Bronchial epithelial cell (primary cell): Measurements from ENCODE around the gene RGS8. TPM values are rescaled to one million over a fixed set of nuclear protein-coding genes. Genes with fewer than 3 reads are reported as not detected.

Experiments used
- DNase-seq: peaks from one replicate; pipeline ENCODE4 v3.0.0-alpha.2; 2010; ENCODE audit warnings: low read depth
- FAIRE-seq: peaks from 2 replicates; lab custom pipeline; 2011; peaks lifted over from hg19 to GRCh38; lab: Jason Lieb, UNC
- H3K27me3 ChIP-seq: 2 replicates; pipeline ENCODE4 v1.5.1; 2011; ENCODE audit warnings: low read length; ENCODE audit not compliant: control insufficient read depth, insufficient read depth
- H3K36me3 ChIP-seq: 2 replicates; pipeline ENCODE4 v1.5.1; 2011; ENCODE audit warnings: low read length; ENCODE audit not compliant: control insufficient read depth, insufficient read depth
- H3K4me3 ChIP-seq: 2 replicates; pipeline ENCODE4 v1.5.1; 2011; ENCODE audit warnings: mild to moderate bottlenecking, low read depth, low read length, control low read depth
- CTCF ChIP-seq: IDR thresholded peaks from 2 replicates; pipeline ENCODE4 v1.5.1; 2011; ENCODE audit warnings: mild to moderate bottlenecking, moderate library complexity, low read length, control low read depth, inconsistent platforms; ENCODE audit not compliant: insufficient read depth, severe bottlenecking
- total RNA-seq: library from RNA; depleted of rRNA; stranded (reverse); fragments of >200 nt; gene quantifications from 2 replicates; pipeline ENCODE4 v1.2.1, GENCODE V29; 2014

RGS8 gene
- total RNA-seq, 1 donor from 2014 or later: under 0.01 TPM

GRCh38 chr1:182715531-182715930, 31.1 kb upstream of the RGS8 start:
- Histone ChIP-seq H3K36me3 (no peaks in the 10 kb centered on the region), H3K27me3 (no peaks in the 10 kb centered on the region), H3K4me3 (no peak overlapping the region)
- TF ChIP-seq CTCF: no peak
- FAIRE-seq: no peak
- DNase-seq: no peak

GRCh38 chr1:182714546-182714945, 30.2 kb upstream of the RGS8 start:
- TF ChIP-seq CTCF: no peak
- FAIRE-seq (no peak), DNase-seq (no peak)
- no peaks in the 10 kb centered on the region for H3K27me3 ChIP-seq
- no peak overlapping the region for H3K4me3 ChIP-seq
- H3K36me3 ChIP-seq: no peaks in the 10 kb centered on the region

- FAIRE-seq: no peak
These were observed 29.6 kb upstream of the RGS8 start for GRCh38 chr1:182713939-182714338.

GRCh38 chr1:182713492-182713891, 29.1 kb upstream of the RGS8 start:
- Histone ChIP-seq H3K4me3 (no peak overlapping the region), H3K36me3 (no peaks in the 10 kb centered on the region), H3K27me3 (no peaks in the 10 kb centered on the region)
- no peak for TF ChIP-seq CTCF
- DNase-seq (no peak), FAIRE-seq (no peak)

More at GRCh38 chr1:182713939-182714338, 29.6 kb upstream of the RGS8 start:
- Histone ChIP-seq H3K36me3 (no peaks in the 10 kb centered on the region), H3K27me3 (no peaks in the 10 kb centered on the region), H3K4me3 (no peak overlapping the region)
- no peak for TF ChIP-seq CTCF
- no peak for DNase-seq

GRCh38 chr1:182709855-182710254, 25.5 kb upstream of the RGS8 start:
- no peaks in the 10 kb centered on the region for H3K36me3 ChIP-seq
- no peak for FAIRE-seq

More at GRCh38 chr1:182709855-182710254, 25.5 kb upstream of the RGS8 start:
- no peak for TF ChIP-seq CTCF
- Histone ChIP-seq H3K4me3 (no peak overlapping the region), H3K27me3 (no peaks in the 10 kb centered on the region)
- no peak for DNase-seq
